Measurements from ENCODE around the gene NRP1.

NRP1 gene

DNA sequence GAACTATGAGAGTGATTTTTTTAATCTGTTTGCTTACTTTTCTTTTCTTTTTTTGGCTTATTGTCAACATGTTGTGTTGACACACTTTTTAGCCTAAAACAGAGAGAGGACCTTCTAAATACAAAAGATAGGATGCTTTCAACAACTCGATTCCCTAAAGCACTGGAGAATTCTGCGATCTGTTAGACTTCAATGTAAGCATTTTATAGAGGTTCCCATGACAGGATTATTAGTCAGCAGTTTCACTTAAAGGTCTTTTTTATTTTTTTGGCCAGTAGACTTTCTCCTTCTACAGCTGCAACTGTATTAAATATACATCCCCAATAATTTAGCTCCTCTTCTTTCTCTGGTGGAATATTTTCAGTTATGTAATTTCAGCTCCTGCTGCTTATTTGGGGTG is 12.7 kb upstream of the NRP1 start:
- DNase-seq = no peak

DNA sequence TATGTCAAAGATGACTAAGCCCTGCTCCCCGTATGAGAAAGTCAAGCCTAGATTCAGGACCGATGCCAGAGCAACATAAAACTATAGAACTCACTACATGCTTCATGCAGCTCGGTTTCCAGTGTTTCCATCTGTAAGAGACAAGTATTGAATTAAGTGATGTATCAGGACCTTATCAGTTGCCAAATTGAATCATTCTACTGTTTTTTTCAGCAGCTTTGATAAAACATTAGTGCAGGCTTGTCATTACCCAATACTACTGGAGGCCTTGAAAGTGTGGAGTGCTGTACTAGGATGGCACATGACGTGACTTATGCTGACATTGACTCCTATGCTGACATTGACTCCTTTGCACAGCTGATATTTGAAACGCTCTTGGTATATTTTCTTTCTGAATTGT is 10.8 kb upstream of the NRP1 start:
- no peak for DNase-seq

DNA sequence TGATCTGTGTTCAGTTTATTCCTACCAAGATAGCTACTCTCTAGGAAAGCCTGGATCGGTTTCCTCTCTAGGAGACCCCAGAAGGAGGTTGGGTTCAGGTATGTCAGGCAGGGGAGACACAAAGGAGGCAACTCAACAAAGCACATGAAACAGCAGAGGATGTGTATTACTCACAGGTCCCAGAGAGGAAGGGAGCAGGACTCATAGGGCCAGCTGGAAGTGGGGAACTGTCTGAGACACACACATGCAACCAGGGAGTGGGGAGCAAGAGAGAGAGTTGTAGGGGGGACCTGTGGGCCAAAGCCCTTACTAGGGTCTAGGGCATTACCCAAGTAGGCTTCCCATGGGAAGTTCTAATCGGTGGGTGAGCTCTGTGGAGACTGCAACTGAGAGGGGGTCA is 10.2 kb upstream of the NRP1 start:
- no peak for DNase-seq

DNA sequence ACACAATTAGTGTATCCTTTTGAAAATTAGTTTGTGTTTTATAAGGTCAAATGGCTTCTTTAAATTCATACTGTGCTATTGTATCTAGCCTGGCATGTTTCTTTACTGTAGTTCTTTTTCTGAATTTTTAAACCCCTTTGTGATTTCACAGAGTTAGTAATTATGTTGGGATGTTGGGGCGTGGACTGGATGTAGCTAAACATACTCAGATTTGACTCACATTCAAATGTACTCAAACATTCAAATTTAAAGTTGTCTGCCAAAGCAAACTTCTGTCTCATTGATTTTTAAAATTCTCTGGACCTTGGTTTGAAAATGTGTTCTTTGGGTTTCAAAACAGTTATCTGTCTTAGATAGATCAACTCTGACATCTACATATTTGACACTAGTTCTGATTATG is 7.2 kb upstream of the NRP1 start:
- DNase-seq = no peak

DNA sequence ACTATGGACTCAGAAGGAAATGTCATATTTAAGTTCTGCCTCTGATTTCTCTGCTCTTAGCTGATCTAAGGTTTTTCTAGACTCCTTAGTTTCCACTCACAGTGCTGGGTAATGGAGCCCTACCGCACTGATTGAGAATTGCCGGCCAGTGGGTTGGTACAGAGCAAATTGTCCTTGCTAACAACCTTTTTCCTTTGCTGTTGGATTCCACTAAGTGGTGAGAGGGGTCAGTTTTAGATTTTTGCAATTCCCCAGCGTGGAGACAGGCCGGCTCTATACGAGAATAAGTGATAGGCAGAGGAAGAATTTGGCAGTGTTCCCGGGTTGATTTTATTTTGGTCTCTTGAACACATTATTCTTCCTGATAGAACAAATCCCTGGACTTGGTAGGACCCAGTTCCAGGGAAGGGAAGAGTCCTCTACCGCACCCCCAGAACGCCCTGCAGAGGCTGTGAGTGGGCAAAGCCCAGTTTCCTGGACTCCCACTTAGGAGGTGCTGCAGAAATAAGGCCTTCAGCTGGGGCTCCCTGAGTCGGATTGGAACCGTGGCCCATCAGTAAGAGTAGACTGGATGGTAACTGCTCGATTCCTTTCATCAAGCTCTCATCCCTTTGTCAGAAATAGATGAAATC is 3.0 kb upstream of the NRP1 start:
- peak; percentile 51 for DNase-seq

DNA sequence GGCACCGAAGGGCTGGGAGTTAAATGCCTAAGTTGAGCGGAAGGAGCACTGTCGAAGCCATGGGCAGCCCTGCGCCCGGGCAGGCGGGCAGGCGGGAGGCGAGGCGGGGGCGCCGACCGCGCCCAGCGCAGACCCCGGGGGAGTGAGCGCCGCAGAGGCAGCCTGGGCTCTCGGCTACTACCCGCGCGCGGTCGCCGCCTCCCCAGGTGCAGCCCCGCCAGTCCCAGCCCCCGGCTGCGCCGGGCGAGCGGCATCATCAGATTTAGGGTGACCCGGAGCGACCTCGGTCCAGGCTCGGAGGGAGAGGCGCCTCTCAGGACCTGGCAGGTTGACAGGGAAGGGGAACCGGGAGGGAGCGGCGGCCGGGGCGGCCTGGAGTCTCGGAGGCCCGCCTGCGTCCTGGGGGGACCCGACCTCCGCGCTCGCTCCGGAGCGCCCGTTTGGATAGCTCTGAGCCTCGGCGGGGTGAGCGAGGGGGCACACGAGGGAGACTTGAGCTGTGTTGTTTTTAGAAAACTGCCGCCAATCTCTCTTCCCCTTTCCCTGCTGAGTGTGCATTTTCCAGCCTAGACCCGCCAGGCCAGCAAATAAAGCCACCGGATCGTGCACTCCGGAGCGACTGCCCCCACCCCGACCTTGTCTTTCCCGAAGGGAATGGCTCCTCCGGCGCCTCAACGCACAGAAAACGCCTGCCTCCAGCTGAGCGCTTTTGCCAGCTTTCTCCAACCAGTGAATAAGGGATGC is 2.3 kb upstream of the NRP1 start:
- peak; percentile 58 for DNase-seq

DNA sequence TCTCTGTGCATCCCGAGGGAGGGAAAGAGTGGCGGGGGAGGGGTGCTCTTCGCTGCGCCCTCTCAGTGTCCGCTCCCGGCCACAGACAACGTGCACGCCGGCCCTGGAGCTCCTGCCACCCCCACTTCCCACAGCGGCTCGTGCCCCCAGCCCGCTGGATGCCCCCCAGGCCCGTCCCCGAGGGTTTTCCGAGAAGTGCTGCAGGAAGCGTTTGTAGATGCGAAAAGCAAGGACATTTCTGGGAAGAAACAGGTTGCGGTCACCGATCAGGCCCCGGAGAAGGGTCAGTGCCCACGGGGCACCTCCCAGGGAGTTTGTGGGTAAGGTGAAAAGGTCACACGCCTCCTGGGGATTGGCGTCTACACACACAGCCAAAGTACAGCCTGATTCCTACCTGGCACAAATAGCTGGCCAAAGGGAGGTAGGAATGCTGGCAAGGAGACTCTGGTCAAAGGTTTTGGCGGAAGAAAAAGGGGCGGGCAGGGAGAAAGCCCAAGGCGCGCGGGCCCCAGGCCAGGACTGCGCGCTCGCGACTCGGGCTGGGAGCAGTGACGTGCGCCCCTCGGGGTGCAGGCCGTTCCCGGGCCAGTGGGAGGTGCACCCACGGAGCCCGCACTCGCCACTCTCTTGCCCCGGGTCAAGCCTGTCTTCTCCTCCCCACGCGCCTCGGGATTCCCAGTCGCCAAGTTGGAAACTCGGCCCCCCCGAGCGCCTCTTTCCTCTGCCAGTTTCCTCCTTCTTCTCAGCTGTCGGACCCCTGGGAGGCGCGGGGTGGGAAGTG is 1.5 kb upstream of the NRP1 start:
- DNase-seq = peak; percentile 11

DNA sequence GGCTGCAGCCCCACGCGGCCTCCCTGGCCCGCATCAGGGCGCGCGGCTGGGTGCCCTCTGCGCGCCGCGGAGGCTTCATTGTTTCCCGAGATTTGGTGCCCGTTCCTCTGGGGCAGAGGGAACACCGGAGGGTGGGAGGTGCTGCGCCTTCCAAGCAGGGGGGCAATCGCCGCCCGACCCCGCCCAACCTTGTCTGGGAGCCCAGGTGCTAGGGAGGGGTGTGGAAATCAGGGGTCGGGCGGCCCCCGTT is 1.0 kb upstream of the NRP1 start:
- peak; percentile 26 for DNase-seq

DNA sequence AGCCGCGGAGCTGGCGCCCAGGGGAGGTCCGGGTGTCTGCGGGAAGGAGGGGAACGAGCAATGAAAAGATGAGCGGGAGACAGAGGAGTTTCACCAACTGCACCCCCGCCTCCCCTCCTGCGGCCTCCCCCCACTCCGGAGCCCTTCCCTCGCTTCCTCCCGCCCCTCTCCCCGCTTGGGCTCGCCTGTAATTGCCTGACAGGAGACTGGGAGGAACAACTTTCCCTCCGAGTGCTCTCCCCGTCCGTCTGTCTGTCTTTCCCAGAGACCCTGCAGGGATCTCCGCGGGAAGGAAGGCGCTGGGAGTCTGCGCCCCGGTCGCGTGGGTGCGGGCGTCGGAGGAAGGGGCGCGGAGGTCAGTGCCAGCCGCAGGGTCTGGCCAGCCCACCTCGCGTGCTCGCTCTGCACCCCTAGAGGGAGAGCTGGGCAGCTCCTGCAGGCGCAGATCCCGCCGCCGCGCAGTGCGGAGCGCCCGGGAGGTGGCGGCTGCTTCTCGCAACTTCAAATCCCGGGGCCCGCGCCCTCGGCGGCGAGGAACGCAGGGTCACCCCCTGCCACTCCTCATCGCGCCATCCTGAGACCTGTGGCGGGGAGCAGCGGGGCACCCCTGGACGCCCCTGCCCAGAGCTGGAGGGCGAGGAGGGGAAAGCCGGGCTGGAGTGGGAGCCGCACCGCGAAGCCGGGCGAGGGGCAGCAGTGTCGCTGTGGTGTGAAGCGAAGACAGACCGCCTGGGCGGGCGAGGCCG is 511 bp upstream of the NRP1 start:
- peak; percentile 73 for DNase-seq

DNA sequence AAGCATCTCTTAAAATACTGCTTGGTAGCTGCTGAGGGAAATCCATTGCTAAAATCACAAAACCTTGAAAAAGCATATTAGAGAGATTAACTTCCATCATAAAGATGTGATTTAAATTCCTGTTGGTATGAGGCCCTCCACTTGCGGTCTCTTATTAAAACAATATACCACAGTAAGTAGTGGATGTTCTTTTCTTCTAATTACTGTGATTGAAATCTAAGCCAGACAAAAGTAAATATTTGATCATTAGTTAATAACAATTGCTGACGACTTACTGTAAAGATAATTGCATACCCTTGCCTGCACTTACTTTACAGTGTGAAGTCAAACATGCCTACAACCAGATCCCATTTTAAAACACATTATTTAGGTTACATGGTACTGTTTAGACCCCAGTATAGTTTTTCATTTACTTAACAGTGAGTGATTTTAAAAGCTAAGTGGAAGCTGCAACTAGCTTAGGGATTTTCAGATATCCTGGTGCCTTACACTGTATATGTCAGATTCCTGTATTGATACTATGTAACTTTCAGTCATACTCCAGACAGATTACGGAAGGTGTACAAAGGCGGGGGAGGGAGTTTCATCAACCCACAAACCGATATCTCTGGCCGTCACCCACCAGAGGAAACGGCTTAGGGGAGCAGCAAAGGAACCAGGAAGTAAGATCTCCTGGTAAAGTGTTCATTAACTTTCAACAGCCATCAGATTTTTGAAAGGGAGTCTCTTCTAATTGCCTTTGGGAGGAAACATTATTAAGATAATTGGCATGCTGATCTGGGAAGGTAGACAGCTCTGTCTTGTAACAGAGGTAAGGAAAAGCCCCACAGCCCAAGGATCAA is 986 bp downstream of the NRP1 start:
- DNase-seq = no peak

DNA sequence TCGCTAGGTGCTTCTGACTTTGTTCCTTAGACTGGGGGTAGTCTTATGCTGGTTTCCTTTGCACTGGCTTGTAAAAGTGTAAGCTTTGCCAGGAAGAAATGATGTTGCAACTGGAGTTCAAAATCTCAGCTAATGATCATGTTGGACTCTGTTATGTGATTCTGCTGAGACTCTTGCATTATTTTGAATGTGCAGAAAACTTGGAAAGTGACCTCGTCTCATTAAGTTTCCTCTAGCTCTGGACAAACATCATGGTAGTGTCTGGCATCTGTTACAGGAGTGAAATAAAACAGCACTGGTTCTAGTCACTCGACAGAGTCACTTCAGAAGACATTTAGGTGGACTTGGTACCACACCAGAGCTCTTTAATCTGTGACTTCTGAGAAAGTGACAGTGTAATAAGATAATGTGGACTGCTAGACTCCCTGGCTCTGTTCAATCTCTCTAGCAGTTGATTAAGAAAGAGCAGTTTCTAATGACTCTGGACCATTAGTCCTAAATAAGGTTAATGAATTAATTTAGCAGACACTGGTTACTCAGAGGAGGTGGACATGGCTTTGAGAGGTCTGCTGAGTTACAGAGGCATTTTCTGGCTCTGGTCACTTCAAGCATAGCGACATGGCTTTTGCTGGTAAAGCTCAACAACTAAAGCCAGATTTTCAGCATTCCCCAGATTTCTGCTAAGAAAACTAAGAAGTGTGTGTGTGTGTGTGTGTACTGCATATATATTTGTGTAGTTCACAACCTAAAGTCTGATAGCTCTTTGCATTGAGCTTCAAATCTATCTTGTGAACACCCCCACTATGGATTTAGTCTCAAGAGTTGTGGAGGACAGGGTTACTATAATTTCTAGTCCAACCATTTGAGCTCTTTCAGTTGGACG is 2.0 kb downstream of the NRP1 start:
- no peak for DNase-seq

DNA sequence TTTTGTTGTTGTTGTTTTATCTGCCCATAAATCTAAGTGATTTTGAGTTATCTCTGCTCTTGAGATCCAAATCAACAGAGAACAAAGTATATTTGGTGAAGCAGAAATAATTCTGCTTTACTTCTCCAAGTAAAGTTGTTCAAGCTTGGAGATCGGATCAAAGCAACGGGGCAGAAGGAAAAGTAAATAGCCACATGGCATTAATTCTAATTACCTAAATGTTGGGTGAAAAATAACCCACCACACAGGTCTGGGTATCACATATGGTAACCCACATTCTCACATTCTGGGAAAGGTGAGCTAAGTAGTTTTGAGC is 3.1 kb downstream of the NRP1 start:
- no peak for DNase-seq

DNA sequence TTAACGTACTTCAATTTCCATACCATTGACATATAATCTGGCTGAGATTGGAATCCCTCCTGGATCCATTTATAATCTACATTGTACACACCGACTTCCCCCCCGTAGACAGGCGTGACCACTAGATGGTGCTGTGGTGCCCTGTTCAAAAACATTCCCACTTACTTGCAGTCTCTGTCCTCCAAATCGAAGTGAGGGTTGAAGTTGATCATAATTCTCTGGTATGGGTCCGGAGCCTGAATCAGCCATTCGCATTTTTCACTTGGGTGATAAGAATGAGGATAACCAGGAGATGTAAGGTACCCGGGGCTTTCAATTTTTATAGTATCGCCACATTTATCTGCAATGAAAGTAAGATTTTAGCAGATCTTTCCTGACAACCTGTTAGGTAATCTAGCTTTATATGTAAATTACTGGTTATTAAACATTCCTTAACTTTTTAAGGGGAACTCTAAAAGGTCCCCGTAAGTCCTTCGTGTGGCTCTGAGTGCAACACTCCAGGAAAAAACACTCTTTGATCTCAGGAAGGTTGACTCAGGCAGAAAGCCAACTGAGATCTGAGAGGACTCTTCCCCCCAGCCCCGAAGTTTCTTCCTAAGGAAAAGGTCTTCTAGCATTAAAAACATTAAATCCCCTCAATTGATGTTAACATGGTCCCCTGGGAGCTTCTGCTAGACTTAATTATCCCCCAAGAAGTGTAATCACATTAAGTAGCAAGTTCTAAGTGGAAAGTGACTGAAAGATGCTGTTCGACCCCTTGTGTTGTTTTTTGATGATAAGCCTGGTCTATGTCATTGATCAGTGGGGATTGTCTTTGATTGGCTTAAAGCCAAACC is 3.7 kb downstream of the NRP1 start:
- DNase-seq = peak; percentile 57

DNA sequence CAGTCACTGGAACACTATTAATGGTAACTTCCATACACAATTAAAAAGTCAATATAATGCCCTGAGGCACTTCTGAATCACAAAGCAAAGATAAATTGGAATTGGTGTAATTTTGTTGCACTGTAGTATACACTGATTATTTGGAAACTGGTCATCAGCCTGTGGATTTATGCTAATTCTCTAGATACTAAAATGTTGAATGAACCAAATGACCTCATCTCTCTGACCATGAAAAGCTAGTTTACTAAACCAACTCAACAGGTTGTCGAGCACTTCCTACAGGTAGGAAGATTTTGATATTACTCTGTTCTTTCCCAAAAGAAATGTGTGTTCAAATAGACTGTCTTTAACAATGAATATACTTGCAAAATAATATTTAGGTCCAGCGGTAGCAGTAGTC is 5.3 kb downstream of the NRP1 start:
- no peak for DNase-seq

DNA sequence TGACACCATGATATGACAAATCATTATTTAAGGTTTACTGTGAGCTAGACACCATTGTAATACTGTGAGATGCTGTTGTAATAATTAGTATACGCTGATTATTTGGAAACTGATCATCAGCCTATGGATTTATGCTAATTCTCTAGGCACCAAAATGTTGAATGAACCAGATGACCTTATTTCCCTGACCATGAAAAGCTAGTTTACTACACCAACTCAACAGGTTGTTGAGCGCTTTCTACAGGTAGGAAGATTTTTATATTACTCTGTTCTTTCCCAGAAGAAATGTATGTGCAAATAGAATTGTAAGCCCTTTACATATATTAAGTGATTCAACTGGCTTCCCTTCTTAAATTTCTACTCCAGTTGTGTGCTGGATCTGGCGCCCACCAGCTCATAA is 6.2 kb downstream of the NRP1 start:
- DNase-seq = no peak

DNA sequence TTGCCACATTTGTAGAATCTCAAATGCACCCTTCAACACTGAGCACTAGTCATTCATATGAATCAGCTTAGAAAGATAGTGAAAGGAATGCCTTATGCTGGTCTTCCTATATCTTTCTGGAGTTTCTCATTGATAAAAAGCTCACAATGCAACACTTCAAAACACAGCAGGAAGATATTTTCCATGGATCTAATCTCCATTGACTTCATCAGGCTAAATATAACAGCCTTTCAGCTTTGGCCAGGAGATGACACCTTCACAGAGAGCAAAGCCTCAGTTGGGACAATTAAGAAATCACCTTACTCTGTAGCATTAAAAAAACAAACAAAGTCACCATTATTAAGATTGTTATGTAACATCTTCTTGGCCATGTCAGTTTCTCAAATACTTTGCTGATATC is 6.7 kb downstream of the NRP1 start:
- no peak for DNase-seq

DNA sequence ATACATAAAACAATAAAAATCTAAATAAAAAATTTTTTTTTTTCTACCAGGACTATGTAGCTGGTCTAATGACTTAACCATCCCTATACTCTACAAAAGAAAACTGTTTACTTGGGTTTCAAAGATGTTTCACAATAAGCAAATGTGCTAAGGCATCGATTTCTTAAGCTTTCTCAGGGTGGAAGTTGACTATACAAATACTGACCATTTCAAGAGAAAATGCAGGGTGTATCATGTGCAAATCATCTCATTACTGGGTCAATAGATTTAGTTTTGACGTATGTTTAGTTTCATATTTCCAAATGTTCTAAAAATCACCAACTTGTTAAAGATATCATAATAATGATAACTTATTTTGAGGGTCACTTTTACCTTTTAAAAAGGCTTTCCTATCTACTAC is 7.5 kb downstream of the NRP1 start:
- DNase-seq = no peak

DNA sequence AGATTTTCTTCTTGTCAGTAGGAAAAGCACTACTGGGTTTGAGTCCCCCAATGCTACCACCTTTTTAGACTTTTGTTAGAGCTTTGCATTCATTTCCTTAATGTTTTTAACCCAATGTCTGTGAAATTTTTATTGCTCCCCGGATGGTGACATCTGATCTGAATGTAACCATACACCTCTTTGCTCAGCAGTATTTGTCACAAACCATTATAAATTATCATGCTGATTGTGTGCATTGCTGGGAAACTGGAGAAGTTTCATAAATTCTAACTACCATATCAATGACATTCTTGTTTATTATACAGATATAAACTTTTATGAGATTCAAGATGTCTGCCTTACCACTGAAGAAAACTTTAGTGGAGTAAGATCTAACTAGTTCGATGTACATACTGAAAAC is 8.5 kb downstream of the NRP1 start:
- no peak for DNase-seq

DNA sequence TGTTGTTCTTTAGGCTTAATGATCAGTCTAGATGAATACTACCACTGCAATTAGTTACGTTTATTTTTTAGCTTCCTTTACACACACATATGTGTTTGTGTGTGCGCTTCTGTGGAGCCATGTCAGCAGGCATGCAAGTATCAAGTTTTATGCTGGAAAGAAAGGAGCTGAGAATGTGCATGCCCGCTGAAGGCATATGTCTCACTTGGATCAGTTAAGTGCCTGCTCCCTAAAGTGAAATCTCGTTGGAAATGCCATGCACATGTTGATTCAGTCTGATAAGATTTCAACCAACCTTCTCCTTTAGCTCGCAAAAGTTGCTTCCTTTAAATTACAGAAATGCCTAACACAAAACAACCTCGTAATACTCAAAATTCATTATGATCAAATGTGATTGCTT is 10.7 kb downstream of the NRP1 start:
- no peak for DNase-seq

DNA sequence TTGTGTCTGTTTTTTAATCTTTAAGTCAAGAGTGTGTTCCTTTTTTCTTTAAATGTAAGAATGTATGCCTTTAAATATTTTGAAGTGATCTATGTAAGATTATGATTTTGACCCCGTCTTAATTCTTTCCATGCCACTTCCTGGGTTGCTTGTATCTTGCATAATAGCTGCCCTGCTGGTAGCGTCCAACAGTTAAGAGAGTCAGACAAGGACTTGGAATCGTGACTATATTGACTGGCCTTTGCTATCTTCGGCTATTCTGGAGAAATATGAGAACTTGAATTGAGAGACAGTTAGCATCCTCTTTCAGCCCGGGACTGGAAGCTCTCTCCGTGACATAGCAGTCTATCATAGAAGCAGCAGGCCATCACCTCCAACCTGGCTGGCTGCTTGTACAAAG is 13.0 kb downstream of the NRP1 start:
- DNase-seq = no peak

DNA sequence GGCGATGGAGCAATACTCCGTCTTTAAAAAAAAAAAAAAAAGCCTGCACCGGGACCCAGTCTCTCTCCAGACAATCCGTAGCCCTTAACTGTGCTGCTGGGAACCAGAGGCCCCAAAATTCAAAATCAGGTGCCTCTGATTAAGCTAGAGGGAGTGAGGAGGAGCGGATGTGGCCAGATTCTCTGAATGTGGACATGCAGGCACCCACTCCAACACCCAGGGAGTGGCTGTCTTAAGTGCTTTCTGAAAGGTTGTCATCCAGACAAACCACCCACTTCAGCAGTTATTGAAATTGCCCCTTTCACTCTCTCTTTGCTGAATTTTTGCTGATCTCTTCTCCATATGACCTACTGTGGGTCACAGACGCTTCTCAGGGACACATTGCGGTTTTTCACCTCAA is 14.2 kb downstream of the NRP1 start:
- DNase-seq = no peak
